Fibroblast of villous mesenchyme (primary cell): ENCODE data around the gene IGIP. TPM values are rescaled to one million over a fixed set of nuclear protein-coding genes. Genes with fewer than 3 reads are reported as not detected.
A peak's percentile ranks its signal among the peaks of the same experiment; 100 is the strongest.

Experiments
- DNase-seq: peaks from one replicate; pipeline ENCODE4 v3.0.0-alpha.2; 2010; ENCODE audit warnings: low read depth
- H3K4me3 ChIP-seq: 2 replicates; pipeline ENCODE4 v1.5.1; 2011; ENCODE audit warnings: low read depth, mild to moderate bottlenecking, low read length
- CTCF ChIP-seq: IDR thresholded peaks from 2 replicates; pipeline ENCODE4 v1.5.1; 2012; ENCODE audit warnings: low read depth, mild to moderate bottlenecking, low read length; ENCODE audit not compliant: insufficient read depth
- total RNA-seq: library from RNA; depleted of rRNA; stranded (reverse); fragments of >200 nt; gene quantifications from 2 replicates; pipeline ENCODE4 v1.2.3, GENCODE V29; 2012

The IGIP gene
- total RNA-seq, 1 donor, result 7.8 TPM

GRCh38 chr5:140106101-140106500 lies 19.6 kb upstream of the IGIP start:
- no peak for TF ChIP-seq CTCF
- DNase-seq, result no peak
- H3K4me3 ChIP-seq, result no peak overlapping the region

DNA sequence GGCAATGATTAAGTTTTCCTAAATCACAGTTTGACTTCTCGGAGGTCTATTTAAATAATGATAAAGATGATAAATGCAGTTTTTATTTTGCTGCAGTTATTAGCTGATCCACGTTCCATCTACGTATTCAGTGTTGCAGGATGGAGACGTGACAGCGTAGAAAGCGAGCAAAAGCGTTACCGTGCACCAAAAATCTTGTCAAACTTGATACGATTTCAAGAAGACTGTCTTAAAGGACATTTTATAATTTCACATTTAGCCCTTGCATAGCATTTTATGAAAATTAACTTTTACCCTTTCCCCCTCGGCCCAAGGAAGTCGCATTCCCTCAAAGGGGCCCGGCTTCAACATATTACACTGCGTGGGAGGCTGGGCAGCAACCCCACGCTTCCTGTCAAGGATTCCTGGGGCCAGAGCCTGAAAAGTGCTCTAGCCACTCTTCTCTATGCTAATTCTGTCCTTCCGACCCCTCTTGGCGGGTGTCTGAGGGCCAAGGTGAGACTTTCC lies 18.9 kb upstream of the IGIP start:
- peak overlapping the region; percentile 70 for H3K4me3 ChIP-seq
- no peak for TF ChIP-seq CTCF
- DNase-seq, result no peak

- TF ChIP-seq CTCF, result peak; percentile 9
- H3K4me3 ChIP-seq, result peak overlapping the region; percentile 70
- peak; percentile 92 for DNase-seq
Measured at GRCh38 chr5:140107312-140108092, 18.2 kb upstream of the IGIP start.

DNA sequence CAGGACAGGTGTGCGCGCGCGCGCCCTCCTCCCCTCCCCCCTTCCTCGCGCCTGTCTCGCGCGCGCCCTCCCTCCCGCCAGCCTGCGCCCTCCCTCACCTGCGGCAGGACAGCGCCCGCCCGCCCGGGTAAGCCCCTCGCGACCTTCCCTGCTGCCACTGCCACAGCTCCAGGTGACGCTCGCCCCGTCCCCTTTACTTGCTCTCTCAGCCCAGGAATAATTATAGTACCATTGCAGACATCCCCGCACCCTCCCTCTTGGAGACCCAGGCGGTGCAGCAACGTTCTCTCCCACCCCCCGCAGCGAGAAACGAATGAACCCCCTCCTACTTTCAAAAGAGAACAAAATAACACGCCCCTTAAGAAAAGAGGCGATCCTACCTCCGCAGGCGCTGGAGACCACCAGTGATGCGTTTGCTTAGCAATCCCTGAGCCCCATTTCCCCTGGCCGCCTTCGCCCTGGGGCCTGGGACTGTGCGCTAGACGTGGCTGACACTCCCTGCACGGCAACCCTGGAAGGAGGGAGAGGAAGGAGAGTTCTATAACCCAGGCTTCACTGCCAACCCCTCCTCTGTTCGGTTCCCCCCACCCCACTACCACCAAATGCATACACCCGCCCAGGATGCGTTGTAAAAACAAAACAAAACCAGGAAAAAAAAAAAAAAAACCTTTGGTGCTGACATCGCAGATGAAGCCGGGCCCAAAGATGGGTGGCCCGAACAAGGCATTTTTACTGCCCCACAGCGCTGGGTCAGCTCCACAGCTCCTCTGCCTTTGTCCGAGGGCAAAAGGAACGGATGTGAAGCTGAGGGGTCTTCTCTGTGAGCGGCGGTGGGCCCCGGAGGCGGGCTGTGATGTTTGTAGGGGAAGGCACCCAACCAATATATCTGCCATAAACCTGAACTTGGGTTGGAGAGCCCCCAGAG lies 17.4 kb upstream of the IGIP start:
- no peak for DNase-seq
- peak overlapping the region; percentile 70 for H3K4me3 ChIP-seq
- TF ChIP-seq CTCF, result no peak

GRCh38 chr5:140109018-140109758 lies 16.5 kb upstream of the IGIP start:
- peak; percentile 37 for DNase-seq
- peak overlapping the region; percentile 70 for H3K4me3 ChIP-seq
- no peak for TF ChIP-seq CTCF
